GM23338 (cell line): ENCODE results near the gene MTERF4.

Experiments
- CTCF ChIP-seq, 2 experiments: fragments of 200-600 bp in 1 of 2; sonication (generic) in 1 of 2; conservative IDR thresholded peaks; 2 replicates each; pipeline versions ENCODE4 v1.5.1 to v1.6.1; 2016 to 2017; ENCODE audit warnings: antibody characterized with exemption in 2 of 2, low read depth in 2 of 2, mild to moderate bottlenecking in 2 of 2, moderate library complexity in 1 of 2
- EZH2phosphoT487 ChIP-seq: fragments of 200-600 bp; sonication (generic); IDR thresholded peaks from one replicate; pipeline ENCODE4 v1.8.1; 2018; ENCODE audit warnings: antibody characterized with exemption; ENCODE audit not compliant: unreplicated experiment
- ZNF114 ChIP-seq: fragments of 250-450 bp; sonication (Bioruptor Pico); IDR thresholded peaks from 2 replicates; pipeline ENCODE4 v1.5.0; 2020; ENCODE audit warnings: mild to moderate bottlenecking, moderate library complexity
- ZNF331 ChIP-seq: fragments of 250-450 bp; sonication (Bioruptor Pico); IDR thresholded peaks from 2 replicates; pipeline ENCODE4 v1.5.0; 2020; ENCODE audit warnings: low read depth, mild to moderate bottlenecking, moderate library complexity
- TF ChIP-seq, protein P1 (sequence below): IDR thresholded peaks from one replicate; pipeline ENCODE4 v1.6.1; 2018; ENCODE audit warnings: antibody characterized with exemption; ENCODE audit not compliant: unreplicated experiment

DNA sequence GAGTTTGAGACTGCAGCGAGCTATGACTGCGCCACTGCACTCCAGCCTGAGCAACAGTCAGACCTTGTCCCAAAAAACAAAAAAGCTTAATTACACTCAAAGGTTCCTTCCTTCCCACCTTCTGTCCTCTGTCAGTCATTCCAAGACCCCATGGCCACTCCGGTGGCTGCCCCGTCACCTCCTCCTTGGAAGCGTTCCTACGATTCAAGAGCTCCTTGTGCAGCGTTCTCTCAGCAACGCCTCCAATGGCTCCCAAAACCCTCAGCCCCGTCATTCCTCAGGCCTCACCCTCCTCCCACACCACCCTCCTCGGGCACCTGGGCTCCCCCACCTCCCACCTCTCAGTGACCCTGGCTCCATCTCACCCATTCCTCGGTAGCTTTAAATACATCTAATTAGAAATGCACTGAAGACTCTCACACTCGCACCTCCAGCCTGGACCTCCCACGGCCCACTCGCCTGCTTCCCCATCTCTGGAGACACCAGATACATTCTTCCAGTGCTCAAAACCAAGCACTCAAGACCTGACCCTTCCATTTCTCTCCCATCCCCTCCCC lies 39.2 kb upstream of the MTERF4 start:
- TF ChIP-seq ZNF331 (CRISPR knock-in tag) (no peak), CTCF (conservative IDR thresholded peaks at IDR 0.05; ENCODE audit: low read depth in 2 of 2) (no peak), ZNF114 (no peak), EZH2phosphoT487 (no peak)
- TF ChIP-seq, protein P1, sequence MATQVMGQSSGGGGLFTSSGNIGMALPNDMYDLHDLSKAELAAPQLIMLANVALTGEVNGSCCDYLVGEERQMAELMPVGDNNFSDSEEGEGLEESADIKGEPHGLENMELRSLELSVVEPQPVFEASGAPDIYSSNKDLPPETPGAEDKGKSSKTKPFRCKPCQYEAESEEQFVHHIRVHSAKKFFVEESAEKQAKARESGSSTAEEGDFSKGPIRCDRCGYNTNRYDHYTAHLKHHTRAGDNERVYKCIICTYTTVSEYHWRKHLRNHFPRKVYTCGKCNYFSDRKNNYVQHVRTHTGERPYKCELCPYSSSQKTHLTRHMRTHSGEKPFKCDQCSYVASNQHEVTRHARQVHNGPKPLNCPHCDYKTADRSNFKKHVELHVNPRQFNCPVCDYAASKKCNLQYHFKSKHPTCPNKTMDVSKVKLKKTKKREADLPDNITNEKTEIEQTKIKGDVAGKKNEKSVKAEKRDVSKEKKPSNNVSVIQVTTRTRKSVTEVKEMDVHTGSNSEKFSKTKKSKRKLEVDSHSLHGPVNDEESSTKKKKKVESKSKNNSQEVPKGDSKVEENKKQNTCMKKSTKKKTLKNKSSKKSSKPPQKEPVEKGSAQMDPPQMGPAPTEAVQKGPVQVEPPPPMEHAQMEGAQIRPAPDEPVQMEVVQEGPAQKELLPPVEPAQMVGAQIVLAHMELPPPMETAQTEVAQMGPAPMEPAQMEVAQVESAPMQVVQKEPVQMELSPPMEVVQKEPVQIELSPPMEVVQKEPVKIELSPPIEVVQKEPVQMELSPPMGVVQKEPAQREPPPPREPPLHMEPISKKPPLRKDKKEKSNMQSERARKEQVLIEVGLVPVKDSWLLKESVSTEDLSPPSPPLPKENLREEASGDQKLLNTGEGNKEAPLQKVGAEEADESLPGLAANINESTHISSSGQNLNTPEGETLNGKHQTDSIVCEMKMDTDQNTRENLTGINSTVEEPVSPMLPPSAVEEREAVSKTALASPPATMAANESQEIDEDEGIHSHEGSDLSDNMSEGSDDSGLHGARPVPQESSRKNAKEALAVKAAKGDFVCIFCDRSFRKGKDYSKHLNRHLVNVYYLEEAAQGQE, result no peak
